KG1 (cell line): ENCODE measurements around the gene OAT.
"Not testable (repeated sequence)": the region's sequence is repeated elsewhere in the genome, so short reads cannot be mapped to it uniquely, and the experiment has no call there.

Experiments
- DNase-seq: peaks from one replicate; lab custom pipeline; 2025; lab: John Stamatoyannopoulos, UW

The OAT gene

GRCh38 chr10:124378271-124378670 lies 40.5 kb downstream of the OAT start:
- DNase-seq = no peak

GRCh38 chr10:124377101-124377500 lies 41.6 kb downstream of the OAT start:
- no peak for DNase-seq

GRCh38 chr10:124376411-124376810 lies 42.3 kb downstream of the OAT start:
- no peak for DNase-seq

- DNase-seq = no peak
Measured at GRCh38 chr10:124375691-124376090, 43.0 kb downstream of the OAT start.

- no peak for DNase-seq
Measured at GRCh38 chr10:124375353-124375614, 43.4 kb downstream of the OAT start.

GRCh38 chr10:124374535-124375352 lies 44.0 kb downstream of the OAT start:
- no peak for DNase-seq

- no peak for DNase-seq
Measured at GRCh38 chr10:124372899-124373298, 45.8 kb downstream of the OAT start.

GRCh38 chr10:124370426-124370825 lies 48.3 kb downstream of the OAT start:
- no peak for DNase-seq

- no peak for DNase-seq
Measured at GRCh38 chr10:124369986-124370385, 48.7 kb downstream of the OAT start.

GRCh38 chr10:124369533-124369932 lies 49.2 kb downstream of the OAT start:
- DNase-seq = not testable (repeated sequence)

GRCh38 chr10:124369066-124369465 lies 49.7 kb downstream of the OAT start:
- no peak for DNase-seq

GRCh38 chr10:124367936-124368335 lies 50.8 kb downstream of the OAT start:
- no peak for DNase-seq

- no peak for DNase-seq
Measured at GRCh38 chr10:124367414-124367813, 51.3 kb downstream of the OAT start.

- no peak for DNase-seq
Measured at GRCh38 chr10:124366825-124367224, 51.9 kb downstream of the OAT start.

GRCh38 chr10:124366343-124366742 lies 52.4 kb downstream of the OAT start:
- no peak for DNase-seq

- no peak for DNase-seq
Measured at GRCh38 chr10:124364674-124365073, 54.0 kb downstream of the OAT start.

- no peak for DNase-seq
Measured at GRCh38 chr10:124362568-124362967, 56.2 kb downstream of the OAT start.

- DNase-seq = no peak
Measured at GRCh38 chr10:124359336-124359832, 59.3 kb downstream of the OAT start.

GRCh38 chr10:124357561-124357885 lies 61.2 kb downstream of the OAT start:
- no peak for DNase-seq

GRCh38 chr10:124356701-124357560 lies 61.8 kb downstream of the OAT start:
- DNase-seq = no peak

GRCh38 chr10:124354411-124355382 lies 64.0 kb downstream of the OAT start:
- no peak for DNase-seq

- DNase-seq = no peak
Measured at GRCh38 chr10:124353896-124354295, 64.8 kb downstream of the OAT start.
